SU-DHL-6 (cell line): ENCODE data around the gene XIRP2.

Experiments used
- CTCF ChIP-seq: fragments of 200-600 bp; sonication (generic); IDR thresholded peaks from one replicate; pipeline ENCODE4 v1.5.1; 2017; ENCODE audit warnings: antibody characterized with exemption, mild to moderate bottlenecking, low read length, moderate library complexity; ENCODE audit not compliant: insufficient read depth, poor library complexity, severe bottlenecking
- EZH2phosphoT487 ChIP-seq: fragments of 200-600 bp; sonication (generic), shearing (Covaris generic); conservative IDR thresholded peaks from 2 replicates; pipeline ENCODE4 v1.6.1; 2018; ENCODE audit warnings: mild to moderate bottlenecking, antibody characterized with exemption, low read length, moderate library complexity, mixed read lengths

GRCh38 chr2:167254721-167255120 lies 366.4 kb downstream of the XIRP2 start:
- TF ChIP-seq CTCF (no peak), EZH2phosphoT487 (no peak)
